Left ventricle myocardium inferior (tissue), 1 donor: Measurements from ENCODE around the gene PRXL2C. TPM values are rescaled to one million over a fixed set of nuclear protein-coding genes. Genes with fewer than 3 reads are reported as not detected.
"Not testable (repeated sequence)": the region's sequence is repeated elsewhere in the genome, so short reads cannot be mapped to it uniquely, and the experiment has no call there.

Experiments used
- DNase-seq: peaks from one replicate; pipeline ENCODE4 v3.0.0-alpha.2; 2020
- H3K27ac ChIP-seq: fragments of 200-600 bp; replicated peaks from 2 replicates; pipeline ENCODE4 v1.8.0; 2021
- H3K27me3 ChIP-seq: fragments of 200-600 bp; 2 replicates; pipeline ENCODE4 v1.8.0; 2021; ENCODE audit warnings: low read depth
- H3K36me3 ChIP-seq: fragments of 200-600 bp; 2 replicates; pipeline ENCODE4 v1.8.0; 2021
- H3K4me1 ChIP-seq: fragments of 200-600 bp; 2 replicates; pipeline ENCODE4 v1.8.0; 2021
- H3K4me3 ChIP-seq: fragments of 200-600 bp; 2 replicates; pipeline ENCODE4 v1.8.0; 2021; ENCODE audit warnings: mild to moderate bottlenecking, moderate library complexity
- H3K9me3 ChIP-seq: fragments of 200-600 bp; replicated peaks from 2 replicates; pipeline ENCODE4 v1.8.0; 2021
- CTCF ChIP-seq: fragments of 200-600 bp; IDR thresholded peaks from 2 replicates; pipeline ENCODE4 v1.8.0; 2021; ENCODE audit warnings: antibody characterized with exemption, mild to moderate bottlenecking, borderline replicate concordance
- intact Hi-C: fragments of 100-400 bp; cut with micrococcal nuclease; formaldehyde crosslinking; loops from one replicate; pipeline ENCODE4 v1.11.0; 2022
- total RNA-seq: library from RNA; stranded (reverse); fragmentation: NEBNext Ultra II Directional; extraction: Animal tissue kit (Norgen Biotek cat#: 25700); gene quantifications from one replicate; pipeline ENCODE4 v1.2.1, GENCODE V29; 2021
- donor health status: DM: no; HTN: yes; CAD: no; lungs with severe emphysema.

Gene PRXL2C
- total RNA-seq, 1 donor from 2014 or later: 26.8 TPM

GRCh38 chr9:96686638-96687335 lies 31.7 kb upstream of the PRXL2C start:
- intact Hi-C loops: no loop called here
- Histone ChIP-seq H3K9me3 (peaks cover 12% of the 10 kb centered on the region), H3K4me1 (peaks cover 14% of the 10 kb centered on the region), H3K27ac (peak overlapping the region; percentile 82), H3K4me3 (peak overlapping the region; percentile 76), H3K36me3 (no peaks in the 10 kb centered on the region), H3K27me3 (no peaks in the 10 kb centered on the region)
- DNase-seq: peak; percentile 83
- peak; percentile 74 for TF ChIP-seq CTCF

DNA sequence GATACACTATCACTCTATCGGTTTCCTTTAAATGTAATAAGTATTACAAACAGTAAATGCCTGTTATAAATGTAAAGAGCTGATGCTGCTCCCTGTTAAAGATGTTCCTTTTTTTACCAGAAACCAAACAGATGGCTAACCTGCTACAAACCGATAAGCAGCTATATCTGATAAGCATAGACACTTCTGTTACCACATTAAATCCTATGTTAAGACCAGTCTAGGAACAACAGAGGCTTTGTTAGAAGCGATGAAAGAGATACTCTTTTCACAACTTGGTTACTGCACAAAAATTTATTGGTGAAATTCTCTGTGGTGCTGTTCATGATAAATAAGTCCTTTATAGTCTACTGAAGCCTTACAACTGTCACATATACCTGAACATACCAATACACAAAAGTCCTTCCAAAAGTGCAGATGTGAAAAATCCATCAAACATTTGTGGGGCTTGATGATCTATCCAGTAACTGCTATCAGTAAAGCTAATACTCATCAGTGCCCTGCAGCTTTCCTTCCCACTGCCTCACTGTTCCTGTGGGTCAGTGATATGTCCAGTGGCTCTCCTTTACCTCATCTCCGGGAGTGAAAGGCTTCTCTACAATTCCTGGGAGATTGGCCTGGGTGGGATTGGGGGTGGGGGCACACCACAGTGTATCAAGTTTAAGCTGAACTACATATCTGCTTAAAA lies 25.8 kb upstream of the PRXL2C start:
- peaks cover under 1% of the 10 kb centered on the region for H3K4me1 ChIP-seq
- H3K27me3 ChIP-seq: no peaks in the 10 kb centered on the region
- TF ChIP-seq CTCF: no peak
- H3K36me3 ChIP-seq: no peaks in the 10 kb centered on the region
- DNase-seq: no peak
- H3K27ac ChIP-seq: no peak overlapping the region
- no peaks in the 10 kb centered on the region for H3K9me3 ChIP-seq
- no peak overlapping the region for H3K4me3 ChIP-seq
- intact Hi-C loops: no loop called here

- Histone ChIP-seq H3K9me3 (no peaks in the 10 kb centered on the region), H3K27ac (no peak overlapping the region), H3K27me3 (peaks cover 8% of the 10 kb centered on the region), H3K4me1 (no peaks in the 10 kb centered on the region), H3K4me3 (no peak overlapping the region), H3K36me3 (no peaks in the 10 kb centered on the region)
- intact Hi-C loops: no loop called here
- no peak for TF ChIP-seq CTCF
- DNase-seq: no peak
Measured at GRCh38 chr9:96674906-96675538, 19.9 kb upstream of the PRXL2C start.

DNA sequence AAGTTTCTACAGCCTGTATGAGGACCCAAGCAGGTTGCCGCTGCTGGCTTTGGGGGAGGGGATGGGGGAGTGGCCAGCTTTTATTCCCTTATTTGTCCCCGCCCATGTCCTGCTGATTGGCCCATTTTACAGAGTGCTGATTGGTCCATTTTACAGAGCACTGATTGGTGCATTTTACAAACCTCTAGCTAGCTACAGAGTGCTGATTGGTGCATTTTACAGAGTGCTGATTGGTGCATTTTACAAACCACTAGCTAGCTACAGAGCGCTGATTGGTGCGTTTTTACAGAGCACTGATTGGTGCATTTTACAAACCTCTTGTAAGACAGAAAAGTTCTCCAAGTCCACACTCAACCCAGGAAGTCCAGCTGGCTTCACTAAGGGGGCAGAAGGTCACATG lies 18.7 kb upstream of the PRXL2C start:
- intact Hi-C loops: not testable (repeated sequence)

DNA sequence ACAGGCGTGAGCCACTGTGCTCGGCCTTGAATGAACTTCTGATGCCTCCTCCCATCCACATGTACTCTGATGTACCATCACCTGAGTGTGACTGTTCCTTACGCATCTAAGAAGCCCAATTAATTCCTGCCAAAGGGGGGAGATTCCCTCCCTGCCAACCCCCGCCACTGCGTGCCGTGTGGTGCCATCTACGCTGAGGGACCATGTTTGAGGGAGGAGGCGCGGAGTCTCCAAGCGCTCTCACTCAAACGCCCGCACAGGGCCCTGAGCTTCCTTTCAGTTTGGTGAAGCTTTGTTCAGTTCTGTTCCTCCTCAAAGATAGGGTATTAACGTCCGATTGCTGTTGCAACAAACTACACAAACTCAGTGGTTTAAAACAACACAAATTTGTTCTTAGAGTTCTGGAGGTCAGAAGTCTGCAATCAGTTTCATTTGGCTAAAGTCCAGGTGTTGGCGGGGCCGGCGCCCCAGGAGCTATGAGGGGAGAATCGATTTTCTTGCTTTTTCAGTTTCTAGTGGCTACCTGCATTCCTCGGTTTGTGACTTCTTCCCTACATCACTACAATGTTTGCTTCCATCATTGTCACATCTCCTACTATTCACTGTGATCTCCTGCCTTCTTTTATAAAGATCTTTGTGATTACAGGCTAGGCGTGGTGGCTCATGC lies 13.9 kb upstream of the PRXL2C start:
- H3K36me3 ChIP-seq: no peaks in the 10 kb centered on the region
- H3K4me1 ChIP-seq: no peaks in the 10 kb centered on the region
- no peaks in the 10 kb centered on the region for H3K9me3 ChIP-seq
- H3K27me3 ChIP-seq: no peaks in the 10 kb centered on the region
- TF ChIP-seq CTCF: no peak
- no peak overlapping the region for H3K4me3 ChIP-seq
- DNase-seq: no peak
- H3K27ac ChIP-seq: no peak overlapping the region
- intact Hi-C loops: loop anchor here (10.0 kb wide), 1 partner anchor 344 kb away; no protein-coding TSS in a partner anchor

More for the DNA sequence above, 18.7 kb upstream of the PRXL2C start:
- H3K36me3 ChIP-seq, H3K4me3 ChIP-seq, DNase-seq, H3K27ac ChIP-seq, H3K4me1 ChIP-seq, H3K27me3 ChIP-seq, H3K9me3 ChIP-seq: not testable (repeated sequence)
